GM12891 (cell line): ENCODE data around the gene PCDHB5.

ENCODE experiments used
- PAX5 ChIP-seq: IDR thresholded peaks from 2 replicates; pipeline ENCODE4 v1.6.1; 2011; ENCODE audit warnings: low read length, moderate library complexity, mild to moderate bottlenecking; ENCODE audit not compliant: insufficient read depth, severe bottlenecking
- POLR2A ChIP-seq: IDR thresholded peaks from 2 replicates; pipeline ENCODE4 v1.6.1; 2011; ENCODE audit warnings: low read depth, low read length, control low read depth
- POLR2AphosphoS5 ChIP-seq: IDR thresholded peaks from 2 replicates; pipeline ENCODE4 v1.6.1; 2011; ENCODE audit warnings: low read depth, low read length, control low read depth

- no peak for TF ChIP-seq POLR2A
- TF ChIP-seq POLR2AphosphoS5 = no peak
- TF ChIP-seq PAX5 = no peak
Measured at GRCh38 chr5:141150993-141151325, 16.0 kb downstream of the PCDHB5 start.
